Heart right ventricle (tissue), 16 donors: Measurements from ENCODE around the gene MBTPS1. TPM values are rescaled to one million over a fixed set of nuclear protein-coding genes. Genes with fewer than 3 reads are reported as not detected.

ENCODE experiments used
- ATAC-seq, 8 donors: fragments of 200-7000 bp; cut with Tn5 transposase; one replicate each; pipeline ENCODE4 v1.9.1; 2020; ENCODE audit warnings: mild to moderate bottlenecking in 8 of 8, moderate library complexity in 8 of 8, moderate number of reproducible peaks in 1 of 8
- DNase-seq, 2 donors: peaks; one replicate each; pipeline ENCODE4 v3.0.0-alpha.2; 2020
- H3K27ac ChIP-seq, 10 donors: fragments of 200-600 bp; sonication (generic) in 2 of 10; one replicate each; pipeline versions ENCODE4 v1.5.0 to v1.8.0; 2020 to 2022; ENCODE audit warnings: mild to moderate bottlenecking in 3 of 10
- H3K27me3 ChIP-seq, 7 donors: fragments of 200-600 bp; one replicate each; pipeline ENCODE4 v1.8.0; 2021 to 2022; ENCODE audit warnings: mild to moderate bottlenecking in 2 of 7
- H3K36me3 ChIP-seq, 9 donors: fragments of 200-600 bp; sonication (generic) in 1 of 9; one replicate each; pipeline versions ENCODE4 v1.5.0 to v1.8.0; 2020 to 2022; ENCODE audit warnings: mild to moderate bottlenecking in 2 of 9
- H3K4me1 ChIP-seq, 9 donors: fragments of 200-600 bp; sonication (generic) in 1 of 9; one replicate each; pipeline versions ENCODE4 v1.5.0 to v1.8.0; 2020 to 2022; ENCODE audit warnings: mild to moderate bottlenecking in 4 of 9
- H3K4me3 ChIP-seq, 10 donors: fragments of 200-600 bp; sonication (generic) in 2 of 10; one replicate each; pipeline versions ENCODE4 v1.5.0 to v1.8.0; 2020 to 2022; ENCODE audit warnings: mild to moderate bottlenecking in 7 of 10, moderate library complexity in 2 of 10
- H3K9me3 ChIP-seq, 11 donors: fragments of 200-600 bp in 10 of 11; sonication (generic) in 2 of 11; one replicate each; pipeline versions ENCODE4 v1.5.0 to v1.8.0; 2013 to 2022; ENCODE audit warnings: mild to moderate bottlenecking in 2 of 11, control low read depth in 1 of 11, moderate library complexity in 1 of 11
- CTCF ChIP-seq, 9 donors: fragments of 200-600 bp; sonication (generic) in 2 of 9; IDR thresholded peaks; one replicate each; pipeline versions ENCODE4 v1.5.0 to v1.8.0; 2021 to 2022; ENCODE audit warnings: antibody characterized with exemption in 9 of 9, mild to moderate bottlenecking in 5 of 9, moderate library complexity in 1 of 9
- WGBS, 2 donors: extraction: QIAGEN DNeasy Blood & Tissue Kit; methylation state at CpG; one replicate each; pipeline ENCODE4 v1.1.7; 2013; ENCODE audit warnings: inconsistent platforms in 1 of 2; 5-methylcytosine and 5-hydroxymethylcytosine counted together
- intact Hi-C, 10 donors: fragments of 100-400 bp; cut with DNase I; formaldehyde crosslinking; loops; one replicate each; pipeline versions ENCODE4 v1.11.1 to v1.14.2; 2022
- polyA plus RNA-seq, 2 donors: library from polyadenylated mRNA; stranded (reverse); fragments of 200-250 nt; gene quantifications; one replicate each; pipeline ENCODE4 v1.2.3, GENCODE V29; 2013
- total RNA-seq, 10 donors: library from RNA; stranded (reverse); fragmentation: NEBNext Ultra II Directional in 3 of 10; extraction: Animal tissue kit (Norgen Biotek cat#: 25700) in 3 of 10; gene quantifications; one replicate each; pipeline versions ENCODE4 v1.2.1 to v1.2.4, GENCODE V29; 2021 to 2023
- donor health status: Arrhythmogenic right ventricular cardiomyopathy.
- donor health status: ischemic (EF 13 %, LVEDD 7.1; RV severe dilation, severe dysfunction).
- donor health status: healthy with polysubstance abuse.
- donor health status: DM: no; HTN: yes; CAD: no.
- donor health status: DM: no; HTN: no; CAD: no.
- donor health status: ischemic (EF 25% LVEDD 6.9; RV normal size, moderate dysfunction).
- donor health status: ischemic (EF 25% LVEDD 5.7; RV mildly dilated, moderate dysfunction).
- donor health status: healthy.
- donor health status: DM: yes; HTN: yes; CAD: no.
- donor health status: Ischemic cardiomyopathy.
- donor health status: ischemic (EF 35%, LVEDD 5.7; RV mildly dilated, moderate dysfunction).
- donor health status: nonischemic (EF 11% LVEDD 7.7; RV severe dilation, severe dysfunction).
- donor health status: DM: yes; HTN: yes; CAD: no.
- donor health status: PGD.
- donor health status: ischemic (EF 29% LVEDD 5.4; RV normal size, mild dysfunction).
- donor health status: nonischemic (EF 23%, LVEDD 6.1; RV moderate dilation, normal function).

The MBTPS1 gene
- total and polyA plus RNA-seq, 12 donors = 41.4 to 122 (median 66.0) TPM

- Histone ChIP-seq H3K4me1 (peaks cover 0 to 12% (median 0%) of the 10 kb centered on the region in 9 donors), H3K36me3 (peaks cover 0 to 100% (median 55%) of the 10 kb centered on the region in 9 donors), H3K27me3 (no peaks in the 10 kb centered on the region), H3K27ac (peak overlapping the region in 1 of 10 donors; percentile 60), H3K9me3 (no peaks in the 10 kb centered on the region), H3K4me3 (no peak overlapping the region)
- WGBS, 2 donors = 82 to 86% methylated on average over 13 of the region's 13 CpGs
- intact Hi-C loops = loop anchor here in 6 of 10 donors (5.0 to 10.0 kb wide), 3 partner anchors 234 to 244 kb away; no protein-coding TSS in a partner anchor
- TF ChIP-seq CTCF (IDR thresholded peaks at IDR 0.05) = no peak
- ATAC-seq = peak in 2 of 8 donors; percentile 24 to 43
- no peak for DNase-seq
Observed at GRCh38 chr16:84068783-84069462, 47.8 kb downstream of the MBTPS1 start.

- TF ChIP-seq CTCF (IDR thresholded peaks at IDR 0.05) = no peak
- intact Hi-C loops = loop anchor here in 6 of 10 donors (5.0 to 10.0 kb wide), 3 partner anchors 233 to 243 kb away; no protein-coding TSS in a partner anchor
Observed at GRCh38 chr16:84068041-84068440, 48.7 kb downstream of the MBTPS1 start.

GRCh38 chr16:84067640-84068039 lies 49.1 kb downstream of the MBTPS1 start:
- no peak for TF ChIP-seq CTCF (IDR thresholded peaks at IDR 0.05)
- DNase-seq (no peak), ATAC-seq (no peak)
- Histone ChIP-seq H3K27me3 (no peaks in the 10 kb centered on the region), H3K4me3 (no peak overlapping the region), H3K36me3 (peaks cover 0 to 100% (median 51%) of the 10 kb centered on the region in 9 donors), H3K27ac (no peak overlapping the region), H3K4me1 (peaks cover 0 to 15% (median 4%) of the 10 kb centered on the region in 9 donors), H3K9me3 (no peaks in the 10 kb centered on the region)
- whole genome bisulfite sequencing, 2 donors = 89 to 90% methylated on average over 9 of the region's 9 CpGs
- intact Hi-C loops = loop anchor here in 6 of 10 donors (2.0 to 10.0 kb wide), 4 partner anchors 101 to 243 kb away; no protein-coding TSS in a partner anchor

More at GRCh38 chr16:84068041-84068440, 48.7 kb downstream of the MBTPS1 start:
- peaks cover 0 to 13% (median under 1%) of the 10 kb centered on the region in 9 donors for H3K4me1 ChIP-seq
- peaks cover 0 to 100% (median 51%) of the 10 kb centered on the region in 9 donors for H3K36me3 ChIP-seq
- no peaks in the 10 kb centered on the region for H3K27me3 ChIP-seq
- H3K9me3 ChIP-seq = no peaks in the 10 kb centered on the region
- no peak for ATAC-seq
- no peak for DNase-seq
- H3K4me3 ChIP-seq = no peak overlapping the region
- no peak overlapping the region for H3K27ac ChIP-seq
- 92 to 94% methylated on average over 8 of the region's 8 CpGs for WGBS, 2 donors

GRCh38 chr16:84065536-84066132 lies 51.1 kb downstream of the MBTPS1 start:
- H3K27ac ChIP-seq = no peak overlapping the region
- peaks cover 2 to 100% (median 58%) of the 10 kb centered on the region in 9 donors for H3K36me3 ChIP-seq
- peak; percentile 34 to 74 (median 71) for TF ChIP-seq CTCF (IDR thresholded peaks at IDR 0.05)
- H3K9me3 ChIP-seq = no peaks in the 10 kb centered on the region
- peaks cover 0 to 14% (median 10%) of the 10 kb centered on the region in 9 donors for H3K4me1 ChIP-seq
- H3K4me3 ChIP-seq = no peak overlapping the region
- WGBS, 2 donors = 42 to 44% methylated on average over 12 of the region's 12 CpGs
- ATAC-seq = peak in 4 of 8 donors; percentile 38 to 44 (median 42)
- H3K27me3 ChIP-seq = no peaks in the 10 kb centered on the region
- no peak for DNase-seq
- intact Hi-C loops = loop anchor here in 6 of 10 donors (2.0 to 10.0 kb wide), 5 partner anchors 99 to 241 kb away; no protein-coding TSS in a partner anchor
